Measurements from ENCODE around the gene RARRES1.

- TF ChIP-seq NFRKB (IDR thresholded peaks at IDR 0.05) (no peak), BHLHE40 (IDR thresholded peaks at IDR 0.05; ENCODE audit: borderline replicate concordance) (no peak), TARDBP (IDR thresholded peaks at IDR 0.05) (no peak), ZNF384 (IDR thresholded peaks at IDR 0.05) (no peak), FOXK2 (IDR thresholded peaks at IDR 0.05) (no peak), SP1 (IDR thresholded peaks at IDR 0.05) (no peak), SUZ12 (IDR thresholded peaks at IDR 0.05) (no peak), L3MBTL2 (conservative IDR thresholded peaks at IDR 0.05) (no peak), FOXA1 (IDR thresholded peaks at IDR 0.05) (no peak), FOXM1 (IDR thresholded peaks at IDR 0.05; ENCODE audit: borderline replicate concordance) (no peak)
Observed at GRCh38 chr3:158725348-158726011, 6.8 kb downstream of the RARRES1 start.

All from HEK293T (cell line).